H1 (cell line): ENCODE results near the gene CTAGE4. TPM values are rescaled to one million over a fixed set of nuclear protein-coding genes. Genes with fewer than 3 reads are reported as not detected.
"Not testable (repeated sequence)": the region's sequence is repeated elsewhere in the genome, so short reads cannot be mapped to it uniquely, and the experiment has no call there.

Experiments
- CTCF ChIA-PET: fragments of 300-600 bp; sonication (Branson Sonifier 250); formaldehyde crosslinking; loops from one replicate; lab custom pipeline; 2021; ENCODE audit not compliant: partially characterized antibody; lab: Charles Lee
- POLR2A ChIA-PET: fragments of 300-600 bp; sonication (Branson Sonifier 250); formaldehyde crosslinking; loops from one replicate; lab custom pipeline; 2021; ENCODE audit warnings: inconsistent platforms; ENCODE audit not compliant: partially characterized antibody; lab: Charles Lee
- DNase-seq, 2 experiments: peaks; one replicate each; pipeline versions ENCODE4 v3.0.0 to v3.0.0-alpha.2; 2010 to 2022; ENCODE audit warnings: low spot score in 2 of 2, low read depth in 1 of 2, mixed read lengths in 1 of 2
- FAIRE-seq: peaks from 2 replicates; lab custom pipeline; 2011; peaks lifted over from hg19 to GRCh38; lab: Jason Lieb, UNC
- H2AFZ ChIP-seq: 2 replicates; pipeline ENCODE4 v1.8.1; 2012; ENCODE audit warnings: low read length, inconsistent platforms
- H2AK5ac ChIP-seq: 2 replicates; pipeline ENCODE4 v1.6.1; 2013; ENCODE audit warnings: low read depth, low read length
- H2BK120ac ChIP-seq: replicated peaks from 2 replicates; pipeline ENCODE3; 2013; ENCODE audit warnings: low read depth, low read length, inconsistent platforms
- H2BK12ac ChIP-seq: 2 replicates; pipeline ENCODE4 v1.6.1; 2013; ENCODE audit warnings: low read depth, low read length
- H2BK15ac ChIP-seq: 2 replicates; pipeline ENCODE4 v1.6.1; 2013; ENCODE audit warnings: low read length
- H2BK20ac ChIP-seq: 2 replicates; pipeline ENCODE4 v1.6.1; 2013; ENCODE audit warnings: low read length
- H2BK5ac ChIP-seq: 2 replicates; pipeline ENCODE4 v1.6.1; 2013; ENCODE audit warnings: low read depth, low read length
- H3K14ac ChIP-seq: 2 replicates; pipeline ENCODE4 v1.6.1; 2013; ENCODE audit warnings: inconsistent platforms; ENCODE audit not compliant: insufficient read length
- H3K18ac ChIP-seq: 2 replicates; pipeline ENCODE4 v1.6.1; 2013; ENCODE audit warnings: low read length; ENCODE audit errors: extremely low read depth
- H3K23ac ChIP-seq: 2 replicates; pipeline ENCODE4 v1.6.1; 2013; ENCODE audit warnings: inconsistent platforms; ENCODE audit not compliant: insufficient read length
- H3K23me2 ChIP-seq: 2 replicates; pipeline ENCODE4 v1.6.1; 2013; ENCODE audit warnings: low read depth, low read length
- H3K27ac ChIP-seq: 2 replicates; pipeline ENCODE4 v1.6.1; 2011; ENCODE audit warnings: low read depth, low read length, inconsistent platforms
- H3K27me3 ChIP-seq, 4 experiments: replicated peaks in 1 of 4; 1 replicate in 1 of 4; 2 replicates in 3 of 4; pipeline versions ENCODE4 v1.6.1 to v1.8.1; 2011 to 2013; ENCODE audit warnings: low read length in 3 of 4, mild to moderate bottlenecking in 3 of 4, inconsistent platforms in 2 of 4, mixed read lengths in 2 of 4, moderate library complexity in 1 of 4; ENCODE audit not compliant: control insufficient read depth in 3 of 4, insufficient read depth in 3 of 4; ENCODE audit errors: extremely low read depth in 1 of 4
- H3K36me3 ChIP-seq, 4 experiments: 2 replicates each; pipeline versions ENCODE4 v1.6.1 to v1.8.1; 2011 to 2013; ENCODE audit warnings: mild to moderate bottlenecking in 4 of 4, low read length in 3 of 4, moderate library complexity in 2 of 4, control low read depth in 1 of 4, inconsistent platforms in 1 of 4; ENCODE audit not compliant: insufficient read depth in 4 of 4, control insufficient read depth in 2 of 4
- H3K4ac ChIP-seq: replicated peaks from 2 replicates; pipeline ENCODE3; 2013; ENCODE audit warnings: low read length, low read depth, mixed read lengths, inconsistent platforms; ENCODE audit not compliant: insufficient read length
- H3K4me1 ChIP-seq, 4 experiments: replicated peaks in 1 of 4; 1 replicate in 1 of 4; 2 replicates in 3 of 4; pipeline versions ENCODE4 v1.6.1 to v1.8.1; 2011 to 2013; ENCODE audit warnings: low read length in 3 of 4, inconsistent platforms in 2 of 4, mixed read lengths in 1 of 4; ENCODE audit not compliant: insufficient read depth in 4 of 4, control insufficient read depth in 3 of 4
- H3K4me2 ChIP-seq, 2 experiments: 2 replicates each; pipeline versions ENCODE4 v1.6.1 to v1.8.1; 2011 to 2013; ENCODE audit warnings: low read depth in 2 of 2, low read length in 2 of 2, control low read depth in 1 of 2, inconsistent platforms in 1 of 2, mild to moderate bottlenecking in 1 of 2; ENCODE audit not compliant: insufficient read depth in 1 of 2
- H3K4me3 ChIP-seq, 4 experiments: fragments of 200-600, 300-600 bp in 1 of 4; sonication (generic), shearing (Covaris generic), sonication (Bioruptor Twin) in 1 of 4; 2 replicates each; pipeline versions ENCODE4 v1.5.1 to v1.8.1; 2011 to 2016; ENCODE audit warnings: low read length in 4 of 4, low read depth in 3 of 4, control low read depth in 2 of 4, inconsistent platforms in 2 of 4, mild to moderate bottlenecking in 2 of 4, mixed read lengths in 1 of 4, moderate library complexity in 1 of 4; ENCODE audit not compliant: insufficient read depth in 2 of 4; ENCODE audit errors: extremely low read depth in 1 of 4
- H3K56ac ChIP-seq: replicated peaks from 2 replicates; pipeline ENCODE3; 2013; ENCODE audit warnings: low read depth, mild to moderate bottlenecking, mixed read lengths, low read length, inconsistent platforms; ENCODE audit not compliant: insufficient read length
- H3K79me1 ChIP-seq: 2 replicates; pipeline ENCODE4 v1.6.1; 2013; ENCODE audit warnings: low read depth, low read length, control low read depth
- H3K79me2 ChIP-seq, 2 experiments: 2 replicates each; pipeline versions ENCODE4 v1.6.1 to v1.8.1; 2012 to 2013; ENCODE audit warnings: low read length in 2 of 2, mild to moderate bottlenecking in 2 of 2, inconsistent platforms in 1 of 2; ENCODE audit not compliant: insufficient read depth in 2 of 2, control insufficient read depth in 1 of 2
- H3K9ac ChIP-seq, 4 experiments: replicated peaks in 1 of 4; 1 replicate in 1 of 4; 2 replicates in 3 of 4; pipeline versions ENCODE4 v1.6.1 to v1.8.1; 2011 to 2013; ENCODE audit warnings: low read depth in 3 of 4, low read length in 3 of 4, control low read depth in 2 of 4, mild to moderate bottlenecking in 2 of 4, moderate library complexity in 2 of 4, inconsistent platforms in 1 of 4; ENCODE audit errors: extremely low read depth in 1 of 4
- H3K9me3 ChIP-seq, 2 experiments: 2 replicates each; pipeline versions ENCODE4 v1.6.1 to v1.8.1; 2012 to 2013; ENCODE audit warnings: mild to moderate bottlenecking in 2 of 2, moderate library complexity in 2 of 2, control low read depth in 1 of 2, inconsistent platforms in 1 of 2, low read depth in 1 of 2, low read length in 1 of 2, mixed read lengths in 1 of 2; ENCODE audit not compliant: insufficient read depth in 2 of 2
- H4K20me1 ChIP-seq, 2 experiments: replicated peaks in 1 of 2; 2 replicates each; pipeline versions ENCODE3 to v1.8.1; 2011 to 2013; ENCODE audit warnings: inconsistent platforms in 2 of 2, low read length in 2 of 2, mild to moderate bottlenecking in 1 of 2; ENCODE audit not compliant: insufficient read depth in 2 of 2, control insufficient read depth in 1 of 2
- H4K5ac ChIP-seq: 2 replicates; pipeline ENCODE4 v1.6.1; 2013; ENCODE audit warnings: low read length, low read depth, mixed read lengths, inconsistent platforms; ENCODE audit not compliant: insufficient read length
- H4K8ac ChIP-seq: 2 replicates; pipeline ENCODE4 v1.8.0; 2013; ENCODE audit warnings: mild to moderate bottlenecking, moderate library complexity, low read length, inconsistent platforms; ENCODE audit not compliant: insufficient read depth; ENCODE audit errors: extremely low read depth
- H4K91ac ChIP-seq: replicated peaks from 2 replicates; pipeline ENCODE3; 2013; ENCODE audit warnings: low read length, mixed read lengths, inconsistent platforms; ENCODE audit not compliant: insufficient read length
- WGBS, 2 experiments: shearing (Covaris generic) in 1 of 2; methylation state at CpG; one replicate each; pipeline versions ENCODE4 v1.1.6 to v1.1.7; 2013 to 2015; ENCODE audit warnings: low lambda C conversion rate in 2 of 2, mixed read lengths in 2 of 2, inconsistent platforms in 1 of 2, low coverage in 1 of 2, missing lambda C conversion rate in 1 of 2; ENCODE audit not compliant: insufficient replicate concordance in 2 of 2, insufficient coverage in 1 of 2, insufficient read length in 1 of 2; ENCODE audit errors: extremely low coverage in 1 of 2, missing lambda C conversion rate in 1 of 2; 5-methylcytosine and 5-hydroxymethylcytosine counted together
- polyA plus RNA-seq, 7 experiments: library from polyadenylated mRNA; depleted of rRNA in 3 of 7; stranded (reverse) in 5 of 7; unstranded in 2 of 7; fragments of >200 nt in 5 of 7; fragments of 200-250 nt in 2 of 7; gene quantifications; 1 replicate in 5 of 7; 2 replicates in 1 of 7; 4 replicates in 1 of 7; pipeline versions ENCODE4 v1.2.1 to v1.2.3, GENCODE V29; 2011 to 2013; ENCODE audit warnings: missing spikeins in 2 of 7, mixed read lengths in 2 of 7
- total RNA-seq: library from RNA; stranded (reverse); fragmentation: NEBNext Ultra II Directional; extraction: Animal tissue kit (Norgen Biotek cat#: 25700); gene quantifications from 2 replicates; pipeline ENCODE4 v1.2.1, GENCODE V29; 2021

CTAGE4 gene
- total and polyA plus RNA-seq, 2 of the 8 experiments (the other 6 are each of a cell fraction or from before 2014, with no cell fraction given): 2.9 to 10.3 TPM

GRCh38 chr7:144179165-144179479 is 4.1 kb upstream of the CTAGE4 start:
- H2AK5ac ChIP-seq, H3K56ac ChIP-seq, DNase-seq, H3K4me1 ChIP-seq, H2BK120ac ChIP-seq, H2BK12ac ChIP-seq, H2BK5ac ChIP-seq, H3K4me2 ChIP-seq, H4K8ac ChIP-seq, H3K36me3 ChIP-seq, CTCF ChIA-PET, H2BK15ac ChIP-seq, H3K4ac ChIP-seq, H4K20me1 ChIP-seq, H3K9me3 ChIP-seq, FAIRE-seq, H3K9ac ChIP-seq, H3K23me2 ChIP-seq, H2AFZ ChIP-seq, POLR2A ChIA-PET, H3K79me1 ChIP-seq, H3K14ac ChIP-seq, H2BK20ac ChIP-seq, H4K5ac ChIP-seq, H3K27ac ChIP-seq, H3K79me2 ChIP-seq, H4K91ac ChIP-seq, H3K18ac ChIP-seq, H3K27me3 ChIP-seq, H3K23ac ChIP-seq, H3K4me3 ChIP-seq: not testable (repeated sequence)
- WGBS, 2 experiments: no CpG with 5 or more reads among the region's 2 CpGs

GRCh38 chr7:144187848-144188247 is 4.6 kb downstream of the CTAGE4 start:
- H3K4me1 ChIP-seq, FAIRE-seq, H3K9ac ChIP-seq, H2BK20ac ChIP-seq, H3K79me2 ChIP-seq, H3K9me3 ChIP-seq, H3K14ac ChIP-seq, H3K4me2 ChIP-seq, H3K4ac ChIP-seq, H2AFZ ChIP-seq, H3K18ac ChIP-seq, H2AK5ac ChIP-seq, H4K5ac ChIP-seq, CTCF ChIA-PET, H3K23me2 ChIP-seq, H4K8ac ChIP-seq, H4K91ac ChIP-seq, H3K36me3 ChIP-seq, H3K27me3 ChIP-seq, DNase-seq, H2BK120ac ChIP-seq, H3K79me1 ChIP-seq, H2BK5ac ChIP-seq, H3K23ac ChIP-seq, H4K20me1 ChIP-seq, H2BK12ac ChIP-seq, POLR2A ChIA-PET, H2BK15ac ChIP-seq, H3K27ac ChIP-seq, H3K56ac ChIP-seq, H3K4me3 ChIP-seq: not testable (repeated sequence)
- WGBS, 2 experiments: no CpG with 5 or more reads among the region's 5 CpGs
